H1 (cell line): Measurements from ENCODE around the gene ACOT11. TPM values are rescaled to one million over a fixed set of nuclear protein-coding genes. Genes with fewer than 3 reads are reported as not detected.

Experiments used
- JUND ChIP-seq: IDR thresholded peaks from 2 replicates; pipeline ENCODE4 v1.6.1; 2011; ENCODE audit warnings: mild to moderate bottlenecking, improper control_type of control experiment, low read length
- SRF ChIP-seq: IDR thresholded peaks from 2 replicates; pipeline ENCODE4 v1.6.1; 2011; ENCODE audit warnings: mild to moderate bottlenecking, low read depth, low read length, moderate library complexity
- polyA plus RNA-seq, 7 experiments: library from polyadenylated mRNA; depleted of rRNA in 3 of 7; stranded (reverse) in 5 of 7; unstranded in 2 of 7; fragments of >200 nt in 5 of 7; fragments of 200-250 nt in 2 of 7; gene quantifications; 1 replicate in 5 of 7; 2 replicates in 1 of 7; 4 replicates in 1 of 7; pipeline versions ENCODE4 v1.2.1 to v1.2.3, GENCODE V29; 2011 to 2013; ENCODE audit warnings: missing spikeins in 2 of 7, mixed read lengths in 2 of 7
- total RNA-seq: library from RNA; stranded (reverse); fragmentation: NEBNext Ultra II Directional; extraction: Animal tissue kit (Norgen Biotek cat#: 25700); gene quantifications from 2 replicates; pipeline ENCODE4 v1.2.1, GENCODE V29; 2021

The ACOT11 gene
- total and polyA plus RNA-seq, 2 of the 8 experiments (the other 6 are each of a cell fraction or from before 2014, with no cell fraction given): 3.8 to 4.5 TPM

DNA sequence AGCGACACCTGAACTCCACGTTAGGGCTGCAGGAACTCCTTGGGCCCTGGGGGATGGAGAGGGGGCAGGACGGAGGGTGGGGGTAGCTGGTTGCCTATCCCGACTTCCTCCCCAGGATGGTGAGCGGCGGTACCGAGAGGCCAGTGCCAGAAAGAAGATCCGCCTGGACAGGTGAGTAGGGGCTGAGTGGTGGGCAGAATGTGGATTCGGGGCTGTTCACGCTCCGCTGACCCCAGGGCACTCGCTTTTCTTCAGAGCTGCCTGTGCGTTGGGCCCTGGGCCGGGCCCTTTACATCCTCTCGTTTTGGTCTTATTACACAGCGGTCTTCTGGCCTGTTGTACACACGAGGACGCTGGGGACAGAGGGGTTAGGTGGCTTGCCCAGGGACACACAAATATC, 54.5 kb downstream of the ACOT11 start (continued):
- TF ChIP-seq JUND (no peak), SRF (no peak)
- TF ChIP-seq, all 59 proteins: peak for 0
